Measurements from ENCODE around the gene RDH5.
"Not testable (repeated sequence)": the region's sequence is repeated elsewhere in the genome, so short reads cannot be mapped to it uniquely, and the experiment has no call there.

Gene RDH5

DNA sequence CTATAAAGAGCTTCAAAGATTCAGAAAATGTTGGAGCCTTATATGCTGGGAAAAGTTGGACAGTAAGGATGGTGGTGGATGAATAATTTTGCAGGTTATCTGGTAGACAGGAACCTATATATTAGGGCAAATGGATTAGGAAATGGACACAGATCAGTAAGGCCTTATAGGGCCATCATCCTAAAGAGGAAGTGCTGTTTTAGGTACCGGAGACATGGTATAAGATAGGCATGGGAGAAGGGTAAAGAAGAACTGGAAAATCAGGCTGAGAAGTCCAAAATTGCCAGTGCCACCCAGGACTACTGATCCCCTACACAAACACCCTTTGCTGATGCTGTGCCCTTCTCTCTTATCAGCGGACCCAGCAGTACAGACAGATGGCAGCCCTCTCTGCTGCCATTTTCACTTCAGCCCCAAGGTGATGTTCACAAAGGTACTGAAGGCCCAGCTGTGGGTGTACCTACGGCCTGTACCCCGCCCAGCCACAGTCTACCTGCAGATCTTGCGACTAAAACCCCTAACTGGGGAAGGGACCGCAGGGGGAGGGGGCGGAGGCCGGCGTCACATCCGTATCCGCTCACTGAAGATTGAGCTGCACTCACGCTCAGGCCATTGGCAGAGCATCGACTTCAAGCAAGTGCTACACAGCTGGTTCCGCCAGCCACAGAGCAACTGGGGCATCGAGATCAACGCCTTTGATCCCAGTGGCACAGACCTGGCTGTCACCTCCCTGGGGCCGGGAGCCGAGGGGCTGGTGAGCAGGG, 28.2 kb downstream of the RDH5 start:
- no peak for DNase-seq

DNA sequence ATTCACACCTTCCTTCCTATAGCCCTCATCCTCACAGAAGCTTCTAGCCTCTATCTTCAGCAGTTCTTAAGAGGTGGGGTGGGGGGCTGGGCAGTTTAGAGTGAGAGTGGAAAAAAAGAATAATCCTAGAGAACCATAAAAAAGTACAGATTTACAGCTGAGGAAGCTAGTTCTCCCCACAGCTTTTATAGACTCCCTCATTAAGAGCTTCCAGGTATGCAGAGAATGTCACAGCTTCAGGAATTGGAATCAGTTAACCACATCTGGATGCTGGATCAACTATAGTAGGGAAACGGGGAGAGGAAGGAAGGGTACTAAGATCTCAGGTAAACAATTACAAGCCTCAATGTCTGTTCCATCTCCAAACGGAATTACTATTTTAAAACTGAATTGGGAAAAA, 35.1 kb downstream of the RDH5 start:
- DNase-seq = no peak

GRCh38 chr12:55757701-55758100, 37.5 kb downstream of the RDH5 start:
- no peak for DNase-seq

DNA sequence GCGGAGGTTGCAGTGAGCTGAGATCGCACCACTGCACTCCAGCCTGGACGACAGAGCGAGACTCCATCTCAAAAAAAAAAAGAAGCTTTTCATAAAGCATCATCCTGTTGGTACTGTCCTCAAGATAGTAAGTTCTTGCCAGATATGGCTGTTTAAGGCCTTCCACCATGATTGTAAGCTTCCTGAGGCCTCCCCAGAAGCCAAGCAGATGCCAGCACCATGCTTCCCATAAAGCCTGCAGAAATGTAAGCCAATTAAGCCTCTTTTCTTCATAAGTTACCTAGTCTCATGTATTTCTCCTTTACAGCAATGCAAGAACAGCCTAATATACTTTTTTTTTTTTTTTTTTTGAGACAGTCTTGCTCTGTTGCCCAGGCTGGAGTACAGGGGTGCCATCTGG, 38.4 kb downstream of the RDH5 start:
- not testable (repeated sequence) for DNase-seq

DNA sequence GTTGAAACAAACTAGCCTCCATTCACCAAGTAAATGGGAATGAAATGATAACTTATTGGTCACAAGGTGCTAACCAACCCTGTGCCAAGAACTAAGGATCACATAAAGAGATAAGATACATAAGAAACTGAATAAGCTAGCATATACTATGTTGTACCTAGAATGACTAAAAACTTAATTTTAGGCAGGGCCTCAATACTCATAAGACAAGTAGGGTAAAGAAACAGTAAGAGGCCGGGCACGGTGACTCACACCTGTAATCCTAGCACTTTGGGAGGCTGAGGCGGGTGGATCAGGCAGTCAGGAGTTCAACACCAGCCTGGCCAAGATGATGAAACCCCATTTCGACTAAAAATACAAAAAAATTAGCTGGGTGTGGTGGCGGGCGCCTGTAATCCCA, 40.5 kb downstream of the RDH5 start:
- DNase-seq = no peak

DNA sequence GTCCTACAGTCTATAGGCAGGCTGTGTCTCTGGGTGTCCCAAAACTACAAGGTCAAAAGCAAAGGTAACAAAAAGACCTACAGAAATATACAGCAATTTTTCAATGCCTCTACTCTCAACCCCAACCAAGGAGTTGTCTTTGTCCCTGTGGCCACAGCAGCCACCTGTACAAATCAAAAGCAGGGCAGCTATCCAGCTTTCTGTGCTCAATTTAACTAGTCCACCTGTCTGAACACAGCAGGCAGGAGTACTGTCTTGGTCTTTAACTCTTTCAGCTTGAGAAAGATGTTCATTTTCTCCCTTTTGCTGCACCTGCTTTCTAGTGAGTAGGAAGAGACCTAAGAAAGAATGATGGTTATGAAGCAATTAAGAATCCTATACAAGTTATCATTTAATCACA, 42.5 kb downstream of the RDH5 start:
- no peak for DNase-seq

DNA sequence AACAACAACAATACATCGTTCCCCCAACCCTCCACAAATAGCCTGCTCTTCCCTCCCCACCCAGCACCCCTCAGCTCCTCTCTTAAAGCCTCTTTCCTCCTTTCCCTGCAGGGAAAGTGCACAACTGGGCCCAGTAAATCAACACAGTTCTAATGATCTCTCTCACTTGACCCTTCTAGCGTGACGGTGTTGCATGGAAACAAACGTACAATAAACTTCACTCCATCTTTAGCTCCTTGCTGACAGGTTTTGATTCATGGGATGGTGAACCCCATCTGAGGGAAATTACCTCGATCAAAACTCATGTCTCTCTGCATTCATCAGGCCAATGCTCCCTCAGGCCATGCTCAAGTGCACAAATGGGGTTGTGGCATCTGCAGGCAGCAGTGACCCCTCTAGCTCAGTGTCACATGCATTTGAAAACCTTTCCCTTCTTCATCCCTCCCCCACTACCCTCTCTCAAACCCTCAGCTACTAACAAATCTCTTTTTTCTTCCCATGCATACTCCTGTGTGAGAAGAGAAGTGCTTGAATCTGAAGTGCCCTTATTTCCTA, 45.6 kb downstream of the RDH5 start:
- no peak for DNase-seq

GRCh38 chr12:55767156-55767555, 47.0 kb downstream of the RDH5 start:
- DNase-seq = no peak

DNA sequence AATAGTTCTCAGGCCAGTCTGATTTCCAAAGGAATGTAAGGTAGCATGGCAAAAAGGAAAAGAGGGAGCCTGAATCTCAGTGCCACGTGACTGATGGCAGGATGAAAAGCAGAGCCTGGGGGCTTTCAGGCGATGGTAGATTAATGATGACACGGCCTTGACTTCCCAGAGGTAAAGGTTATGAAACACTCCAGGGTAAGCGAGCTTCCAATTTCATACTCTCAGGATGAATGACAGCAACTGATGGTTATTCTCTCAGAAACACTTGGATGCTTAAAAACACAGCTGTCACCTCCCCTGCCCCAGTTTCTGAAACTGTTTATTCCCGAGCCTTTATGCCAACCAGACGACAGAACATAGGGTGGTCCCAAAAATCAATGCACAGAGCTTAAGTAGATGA, 51.5 kb downstream of the RDH5 start:
- no peak for DNase-seq
